K562 (cell line): Measurements from ENCODE around the gene DLGAP1. TPM values are rescaled to one million over a fixed set of nuclear protein-coding genes. Genes with fewer than 3 reads are reported as not detected.

Experiments used
- ATAC-seq: fragments of 200-7000 bp; cut with Tn5 transposase; 3 replicates; pipeline ENCODE4 v1.9.1; 2020; ENCODE audit warnings: moderate library complexity
- BruUV-seq: library from RNA; stranded (reverse); fragments of 400-500 nt; replicated peaks from 2 replicates; lab custom pipeline; 2021; lab: Mats Ljungman, UMichigan
- CTCF ChIA-PET: fragments of 300-600 bp; formaldehyde crosslinking; extraction: SDS; loops from one replicate; lab custom pipeline; 2021; ENCODE audit warnings: low intra/inter-chr PET ratio; lab: Yijun Ruan, JAX
- POLR2A ChIA-PET: fragments of 300-600, 350-650 bp; sonication (Branson Sonifier 250); formaldehyde crosslinking; extraction: SDS; loops from one replicate; lab custom pipeline; 2021; ENCODE audit warnings: antibody characterized with exemption, inconsistent platforms; lab: Yijun Ruan, JAX
- DNase-seq, 4 experiments: peaks; one replicate each; pipeline versions ENCODE4 v3.0.0 to v3.0.0-alpha.2; 2011 to 2018; ENCODE audit warnings: low spot score in 3 of 4, mixed read lengths in 3 of 4; ENCODE audit errors: extremely low read depth in 1 of 4
- FAIRE-seq: peaks from 2 replicates; lab custom pipeline; 2011; peaks lifted over from hg19 to GRCh38; lab: Jason Lieb, UNC
- H2AFZ ChIP-seq: 2 replicates; pipeline ENCODE4 v1.6.0; 2011; ENCODE audit warnings: low read depth, low read length, control low read depth, inconsistent platforms
- H3K27ac ChIP-seq: fragments of 200-600 bp; 3 replicates; pipeline ENCODE4 v1.8.0; 2011; ENCODE audit warnings: low read depth, mild to moderate bottlenecking, control low read depth, inconsistent platforms, low read length, moderate library complexity, mixed read lengths; ENCODE audit errors: extremely low read depth
- H3K27me3 ChIP-seq, 2 experiments: fragments of 300-600 bp in 1 of 2; 2 replicates in 1 of 2; 3 replicates in 1 of 2; pipeline versions ENCODE4 v1.6.0 to v1.8.0; 2011; ENCODE audit warnings: inconsistent platforms in 2 of 2, low read length in 2 of 2, mild to moderate bottlenecking in 1 of 2, mixed read lengths in 1 of 2, moderate library complexity in 1 of 2; ENCODE audit not compliant: control insufficient read depth in 2 of 2, insufficient read depth in 2 of 2
- H3K36me3 ChIP-seq: fragments of 300-600 bp; 3 replicates; pipeline ENCODE4 v1.8.0; 2011; ENCODE audit warnings: mild to moderate bottlenecking, low read length, inconsistent platforms; ENCODE audit not compliant: control insufficient read depth, insufficient read depth
- H3K4me1 ChIP-seq, 2 experiments: fragments of 200-600 bp in 1 of 2; replicated peaks in 1 of 2; 2 replicates in 1 of 2; 3 replicates in 1 of 2; pipeline versions ENCODE4 v1.5.1 to v1.8.0; 2011; ENCODE audit warnings: inconsistent platforms in 2 of 2, low read length in 2 of 2, mild to moderate bottlenecking in 1 of 2, mixed read lengths in 1 of 2, moderate library complexity in 1 of 2; ENCODE audit not compliant: control insufficient read depth in 2 of 2, insufficient read depth in 2 of 2
- H3K4me2 ChIP-seq: 2 replicates; pipeline ENCODE4 v1.6.1; 2011; ENCODE audit warnings: low read length, control low read depth, inconsistent platforms, mixed read lengths; ENCODE audit not compliant: insufficient read depth
- H3K4me3 ChIP-seq: fragments of 200-600 bp; sonication (generic), shearing (Covaris generic); 2 replicates; pipeline ENCODE4 v1.5.1; 2016; ENCODE audit warnings: control low read depth, inconsistent platforms
- H3K79me2 ChIP-seq: fragments of 200-600 bp; 3 replicates; pipeline ENCODE4 v1.8.0; 2011; ENCODE audit warnings: low read length, inconsistent platforms; ENCODE audit not compliant: control insufficient read depth, insufficient read depth
- H3K9ac ChIP-seq, 2 experiments: 2 replicates each; pipeline versions ENCODE4 v1.6.0 to v1.6.1; 2011; ENCODE audit warnings: low read depth in 2 of 2, low read length in 2 of 2, control low read depth in 1 of 2, inconsistent platforms in 1 of 2, mild to moderate bottlenecking in 1 of 2, mixed read lengths in 1 of 2; ENCODE audit not compliant: insufficient read depth in 1 of 2
- H3K9me1 ChIP-seq: one replicate; pipeline ENCODE4 v1.6.0; 2011; ENCODE audit warnings: inconsistent platforms, mild to moderate bottlenecking, low read length, moderate library complexity; ENCODE audit not compliant: control insufficient read depth, insufficient read depth
- H3K9me3 ChIP-seq: replicated peaks from 2 replicates; pipeline ENCODE4 v1.5.1; 2011; ENCODE audit warnings: low read depth, low read length, inconsistent platforms; ENCODE audit not compliant: control insufficient read depth, insufficient read depth
- H4K20me1 ChIP-seq: replicated peaks from 2 replicates; pipeline ENCODE4 v1.6.1; 2011; ENCODE audit warnings: low read length, inconsistent platforms, mixed read lengths; ENCODE audit not compliant: control insufficient read depth, insufficient read depth
- BDP1 ChIP-seq: IDR thresholded peaks from 3 replicates; pipeline ENCODE4 v1.6.1; 2011; ENCODE audit not compliant: insufficient read length, insufficient read depth
- CCAR2 ChIP-seq: fragments of 200-400 bp; formaldehyde crosslinking; IDR thresholded peaks from 2 replicates; pipeline ENCODE4 v1.6.1; 2017; ENCODE audit warnings: mild to moderate bottlenecking, low read depth, low read length
- FOXK2 ChIP-seq, 2 experiments: fragments of 450-650 bp; IDR thresholded peaks in 1 of 2; conservative IDR thresholded peaks in 1 of 2; 2 replicates each; pipeline ENCODE4 v1.6.1; 2016; ENCODE audit warnings: low read depth in 2 of 2, mild to moderate bottlenecking in 1 of 2
- HEY1 ChIP-seq: fragments of 250-450 bp; sonication (Bioruptor Pico); IDR thresholded peaks from 2 replicates; pipeline ENCODE4 v1.5.0; 2020; ENCODE audit warnings: mild to moderate bottlenecking, moderate library complexity, borderline replicate concordance
- KAT8 ChIP-seq: fragments of 450-650 bp; IDR thresholded peaks from 2 replicates; pipeline ENCODE4 v1.6.1; 2016; ENCODE audit warnings: low read depth, mild to moderate bottlenecking
- LCOR ChIP-seq: sonication (generic); formaldehyde crosslinking; IDR thresholded peaks from 2 replicates; pipeline ENCODE4 v1.8.0; 2022; ENCODE audit warnings: mild to moderate bottlenecking, missing genetic modification reagents
- RNF2 ChIP-seq: sonication (generic); IDR thresholded peaks from 2 replicates; pipeline ENCODE4 v1.6.1; 2016
- SOX6 ChIP-seq: fragments of 450-650 bp; IDR thresholded peaks from 2 replicates; pipeline ENCODE4 v1.6.1; 2014; ENCODE audit warnings: mild to moderate bottlenecking
- TCF7L2 ChIP-seq: fragments of 150-350 bp; IDR thresholded peaks from 2 replicates; pipeline ENCODE4 v1.6.1; 2016; ENCODE audit warnings: low read depth, mild to moderate bottlenecking, low read length, moderate library complexity
- XRCC3 ChIP-seq: fragments of 450-650 bp; IDR thresholded peaks from 2 replicates; pipeline ENCODE4 v1.6.1; 2017; ENCODE audit warnings: mild to moderate bottlenecking, moderate library complexity
- ZKSCAN3 ChIP-seq: fragments of 250-450 bp; sonication (Bioruptor Pico); IDR thresholded peaks from 2 replicates; pipeline ENCODE4 v1.4.0; 2020
- ZNF324 ChIP-seq: fragments of 250-450 bp; sonication (Bioruptor Pico); IDR thresholded peaks from 2 replicates; pipeline ENCODE4 v1.4.0; 2020; ENCODE audit warnings: mild to moderate bottlenecking
- ZNF696 ChIP-seq: fragments of 250-450 bp; sonication (Bioruptor Pico); conservative IDR thresholded peaks from 2 replicates; pipeline ENCODE4 v1.4.0; 2020; ENCODE audit warnings: mild to moderate bottlenecking, moderate library complexity
- WGBS: fragments of 100-300 bp; shearing (Covaris generic); methylation state at CpG from one replicate; pipeline ENCODE4 v1.1.6; 2016; ENCODE audit warnings: low coverage, mixed read lengths; ENCODE audit not compliant: insufficient coverage; ENCODE audit errors: missing lambda C conversion rate; 5-methylcytosine and 5-hydroxymethylcytosine counted together
- in situ Hi-C: fragments of 300-500 bp; cut with MboI; formaldehyde crosslinking; loops from 4 replicates; pipeline ENCODE4 v1.15.0; 2018; ENCODE audit warnings: inconsistent platforms, mixed read lengths
- intact Hi-C: fragments of 100-400 bp; cut with micrococcal nuclease; formaldehyde crosslinking; loops from 2 replicates; pipeline ENCODE4 v1.14.2; 2022
- polyA plus RNA-seq, 8 experiments: library from polyadenylated mRNA; depleted of rRNA in 4 of 8; stranded (reverse) in 5 of 8; unstranded in 3 of 8; fragments of >200 nt; fragmentation: Nextera tagmentation in 2 of 8; fragmentation: Illumina TruSeq in 1 of 8; extraction: Ambion mirVana in 2 of 8; extraction: Trizol in 1 of 8; gene quantifications; 2 replicates each; pipeline versions ENCODE4 v1.2.1 to v1.2.3, GENCODE V29; 2011 to 2014; ENCODE audit warnings: inconsistent platforms in 1 of 8, missing spikeins in 1 of 8
- total RNA-seq, 7 experiments: library from RNA; depleted of rRNA in 6 of 7; stranded (reverse); fragments of >200 nt in 6 of 7; fragmentation: Illumina TruSeq in 2 of 7; extraction: Trizol in 2 of 7; gene quantifications; 2 replicates each; pipeline versions ENCODE4 v1.2.1 to v1.2.3, GENCODE V29; 2011 to 2021; ENCODE audit warnings: low replicate concordance in 1 of 7

DLGAP1 gene
- total and polyA plus RNA-seq, 9 of the 15 experiments (the other 6 are each of a cell fraction or from before 2014, with no cell fraction given), result 0.04 to 0.22 (median 0.08) TPM

GRCh38 chr18:4286256-4286655 is 168.9 kb downstream of the DLGAP1 start:
- no peak overlapping the region for H2AFZ ChIP-seq
- no TSS peak for BruUV-seq
- no peak overlapping the region for H3K4me3 ChIP-seq
- no peaks in the 10 kb centered on the region for H3K79me2 ChIP-seq
- no peaks in the 10 kb centered on the region for H3K27me3 ChIP-seq
- no peaks in the 10 kb centered on the region; the same call in 1 of the 2 replicates for H3K9me3 ChIP-seq
- CTCF ChIA-PET, result no interaction called here
- H3K27ac ChIP-seq, result no peak overlapping the region
- FAIRE-seq (no peak), ATAC-seq (no peak), DNase-seq (no peak)
- POLR2A ChIA-PET, result no interaction called here
- H4K20me1 ChIP-seq, result no peaks in the 10 kb centered on the region
- intact Hi-C loops, result no loop called here
- WGBS, result 0% methylated on average over 5 of the region's 5 CpGs
- TF ChIP-seq TCF7L2, result no peak
- no peak for TF ChIP-seq BDP1
- no peak for TF ChIP-seq XRCC3
- TF ChIP-seq RNF2, result no peak
- no peak for TF ChIP-seq SOX6
- no peak for TF ChIP-seq ZKSCAN3 (CRISPR knock-in tag)
- TF ChIP-seq ZNF696 (CRISPR knock-in tag), result no peak
- no peak for TF ChIP-seq ZNF324 (CRISPR knock-in tag)
- no peak for TF ChIP-seq KAT8
- TF ChIP-seq CCAR2, result no peak
- no peak for TF ChIP-seq LCOR (CRISPR knock-in tag)
- no peak for TF ChIP-seq HEY1 (CRISPR knock-in tag)
- TF ChIP-seq FOXK2 (conservative IDR thresholded peaks at IDR 0.05 in 1 of 2, IDR thresholded peaks at IDR 0.05 in 1 of 2; ENCODE audit: low read depth in 2 of 2), result no peak
- no peaks in the 10 kb centered on the region for H3K4me1 ChIP-seq
- no peak overlapping the region for H3K9ac ChIP-seq
- H3K4me2 ChIP-seq, result no peak overlapping the region
- H3K9me1 ChIP-seq, result no peaks in the 10 kb centered on the region
- H3K36me3 ChIP-seq, result no peaks in the 10 kb centered on the region
- in situ Hi-C loops, result no loop called here
